ENCODE measurements around the gene RELN.
"Not testable (repeated sequence)": the region's sequence is repeated elsewhere in the genome, so short reads cannot be mapped to it uniquely, and the experiment has no call there.

Gene RELN

GRCh38 chr7:103940382-103941268, 48.8 kb downstream of the RELN start:
- DNase-seq, result no peak

GRCh38 chr7:103937680-103938079, 51.8 kb downstream of the RELN start:
- no peak for DNase-seq

GRCh38 chr7:103936558-103936957, 52.9 kb downstream of the RELN start:
- no peak for DNase-seq

GRCh38 chr7:103934508-103934907, 55.0 kb downstream of the RELN start:
- DNase-seq, result no peak

GRCh38 chr7:103932389-103932788, 57.1 kb downstream of the RELN start:
- no peak for DNase-seq

GRCh38 chr7:103929901-103930311, 59.6 kb downstream of the RELN start:
- no peak for DNase-seq

- no peak for DNase-seq
Measured at GRCh38 chr7:103928581-103928980, 60.9 kb downstream of the RELN start.

- no peak for DNase-seq
Measured at GRCh38 chr7:103924184-103924583, 65.3 kb downstream of the RELN start.

GRCh38 chr7:103922407-103922806, 67.1 kb downstream of the RELN start:
- DNase-seq, result no peak

- no peak for DNase-seq
Measured at GRCh38 chr7:103921692-103922091, 67.8 kb downstream of the RELN start.

- DNase-seq, result no peak
Measured at GRCh38 chr7:103919272-103919868, 70.1 kb downstream of the RELN start.

- DNase-seq, result no peak
Measured at GRCh38 chr7:103918631-103919271, 70.7 kb downstream of the RELN start.

- no peak for DNase-seq
Measured at GRCh38 chr7:103915680-103916357, 73.6 kb downstream of the RELN start.

- no peak for DNase-seq
Measured at GRCh38 chr7:103914147-103914899, 75.1 kb downstream of the RELN start.

- DNase-seq, result no peak
Measured at GRCh38 chr7:103912891-103913605, 76.4 kb downstream of the RELN start.

GRCh38 chr7:103911015-103911414, 78.4 kb downstream of the RELN start:
- DNase-seq, result not testable (repeated sequence)

GRCh38 chr7:103905997-103906396, 83.5 kb downstream of the RELN start:
- DNase-seq, result no peak

GRCh38 chr7:103902917-103903316, 86.5 kb downstream of the RELN start:
- DNase-seq, result no peak

GRCh38 chr7:103896826-103897225, 92.6 kb downstream of the RELN start:
- DNase-seq, result not testable (repeated sequence)

GRCh38 chr7:103894656-103895596, 94.5 kb downstream of the RELN start:
- no peak for DNase-seq

GRCh38 chr7:103893350-103893749, 96.1 kb downstream of the RELN start:
- no peak for DNase-seq

Data from DMS79 (cell line).